ENCODE results near the gene HIGD2A.

HIGD2A gene

DNA sequence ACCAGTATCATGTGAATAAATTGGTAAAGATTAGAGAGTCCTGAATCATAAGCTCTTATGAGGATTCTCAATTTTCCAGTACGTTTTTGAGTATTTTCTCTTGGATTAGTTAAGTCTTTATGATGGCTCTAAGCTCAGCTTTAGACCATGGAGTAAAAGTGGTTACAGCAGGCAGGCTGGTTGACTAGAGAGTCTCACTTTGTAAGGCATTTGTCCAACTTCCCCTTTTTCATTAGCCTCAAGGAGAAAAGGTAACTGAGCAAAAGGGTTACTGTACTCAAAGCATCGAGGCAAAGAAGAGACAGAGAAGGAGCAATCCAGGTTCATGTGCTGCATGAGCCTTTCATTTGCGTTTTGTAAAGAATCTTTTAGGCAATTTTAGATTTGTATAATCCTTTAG is 8.7 kb upstream of the HIGD2A start:
- H3K79me2 ChIP-seq (ENCODE audit: insufficient read depth, low read length) = peaks cover 4% of the 10 kb centered on the region
- H3K9ac ChIP-seq (ENCODE audit: low read length) = no peak overlapping the region
- no peaks in the 10 kb centered on the region for H4K20me1 ChIP-seq (ENCODE audit: low read depth, low read length)
- H3F3A ChIP-seq (ENCODE audit: insufficient read depth) = peaks cover 7% of the 10 kb centered on the region; the same call in 1 of the 2 replicates
- H3K9me2 ChIP-seq (replicated peaks; ENCODE audit: insufficient read depth, low read length) = no peaks in the 10 kb centered on the region
- H3K27ac ChIP-seq (ENCODE audit: low read depth, low read length) = no peak overlapping the region
- H3K27me3 ChIP-seq (ENCODE audit: low read length) = no peaks in the 10 kb centered on the region
- H3K4me3 ChIP-seq (ENCODE audit: insufficient read depth, low read length, poor library complexity, severe bottlenecking) = no peak overlapping the region
- no peak for TF ChIP-seq EZH2phosphoT487 (conservative IDR thresholded peaks at IDR 0.05; ENCODE audit: low read length)
- TF ChIP-seq, protein P1, sequence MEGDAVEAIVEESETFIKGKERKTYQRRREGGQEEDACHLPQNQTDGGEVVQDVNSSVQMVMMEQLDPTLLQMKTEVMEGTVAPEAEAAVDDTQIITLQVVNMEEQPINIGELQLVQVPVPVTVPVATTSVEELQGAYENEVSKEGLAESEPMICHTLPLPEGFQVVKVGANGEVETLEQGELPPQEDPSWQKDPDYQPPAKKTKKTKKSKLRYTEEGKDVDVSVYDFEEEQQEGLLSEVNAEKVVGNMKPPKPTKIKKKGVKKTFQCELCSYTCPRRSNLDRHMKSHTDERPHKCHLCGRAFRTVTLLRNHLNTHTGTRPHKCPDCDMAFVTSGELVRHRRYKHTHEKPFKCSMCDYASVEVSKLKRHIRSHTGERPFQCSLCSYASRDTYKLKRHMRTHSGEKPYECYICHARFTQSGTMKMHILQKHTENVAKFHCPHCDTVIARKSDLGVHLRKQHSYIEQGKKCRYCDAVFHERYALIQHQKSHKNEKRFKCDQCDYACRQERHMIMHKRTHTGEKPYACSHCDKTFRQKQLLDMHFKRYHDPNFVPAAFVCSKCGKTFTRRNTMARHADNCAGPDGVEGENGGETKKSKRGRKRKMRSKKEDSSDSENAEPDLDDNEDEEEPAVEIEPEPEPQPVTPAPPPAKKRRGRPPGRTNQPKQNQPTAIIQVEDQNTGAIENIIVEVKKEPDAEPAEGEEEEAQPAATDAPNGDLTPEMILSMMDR (IDR thresholded peaks at IDR 0.05; ENCODE audit: insufficient read depth, low read length, poor library complexity, severe bottlenecking) = no peak
- no peaks in the 10 kb centered on the region; the same call in 1 of the 2 replicates for H3K36me3 ChIP-seq (ENCODE audit: low read length)
- H2AFZ ChIP-seq (ENCODE audit: low read depth, low read length, severe bottlenecking) = no peak overlapping the region
- H3K4me2 ChIP-seq (ENCODE audit: low read depth, low read length, poor library complexity, severe bottlenecking) = no peak overlapping the region
- H3K9me3 ChIP-seq (ENCODE audit: insufficient read depth, low read length) = no peaks in the 10 kb centered on the region

DNA sequence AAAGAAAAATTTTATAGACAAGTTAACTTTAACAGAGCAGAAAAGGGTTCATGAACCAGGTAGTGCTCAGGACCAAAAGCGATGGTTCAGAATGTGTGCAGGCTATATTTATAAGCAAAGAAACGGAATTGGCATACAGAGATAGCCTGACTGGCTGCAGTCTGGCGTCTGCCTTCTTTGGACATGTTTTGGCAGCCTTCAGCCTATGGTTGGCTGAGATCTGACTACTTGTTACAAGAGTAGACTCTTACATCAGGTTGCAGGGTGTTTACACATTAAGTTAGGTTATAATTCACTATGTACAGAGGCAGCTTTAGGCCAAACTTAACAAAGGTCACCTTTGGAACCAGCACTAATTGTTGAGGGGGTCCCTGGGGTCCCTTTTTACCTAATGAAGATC is 7.1 kb upstream of the HIGD2A start:
- Histone ChIP-seq H3K4me2 (ENCODE audit: low read depth, low read length, poor library complexity, severe bottlenecking) (no peak overlapping the region), H3K9me3 (ENCODE audit: insufficient read depth, low read length) (no peaks in the 10 kb centered on the region), H3K9ac (ENCODE audit: low read length) (no peak overlapping the region), H3F3A (ENCODE audit: insufficient read depth) (peaks cover 9% of the 10 kb centered on the region; the same call in 1 of the 2 replicates), H2AFZ (ENCODE audit: low read depth, low read length, severe bottlenecking) (no peak overlapping the region), H3K4me3 (ENCODE audit: insufficient read depth, low read length, poor library complexity, severe bottlenecking) (no peak overlapping the region), H3K79me2 (ENCODE audit: insufficient read depth, low read length) (peaks cover 20% of the 10 kb centered on the region), H4K20me1 (ENCODE audit: low read depth, low read length) (peaks cover 8% of the 10 kb centered on the region; the same call in 1 of the 2 replicates), H3K27me3 (ENCODE audit: low read length) (no peaks in the 10 kb centered on the region), H3K27ac (ENCODE audit: low read depth, low read length) (no peak overlapping the region), H3K36me3 (ENCODE audit: low read length) (peaks cover 8% of the 10 kb centered on the region), H3K9me2 (replicated peaks; ENCODE audit: insufficient read depth, low read length) (no peaks in the 10 kb centered on the region)
- TF ChIP-seq, protein P1 (IDR thresholded peaks at IDR 0.05; ENCODE audit: insufficient read depth, low read length, poor library complexity, severe bottlenecking) = no peak
- no peak for TF ChIP-seq EZH2phosphoT487 (conservative IDR thresholded peaks at IDR 0.05; ENCODE audit: low read length)

DNA sequence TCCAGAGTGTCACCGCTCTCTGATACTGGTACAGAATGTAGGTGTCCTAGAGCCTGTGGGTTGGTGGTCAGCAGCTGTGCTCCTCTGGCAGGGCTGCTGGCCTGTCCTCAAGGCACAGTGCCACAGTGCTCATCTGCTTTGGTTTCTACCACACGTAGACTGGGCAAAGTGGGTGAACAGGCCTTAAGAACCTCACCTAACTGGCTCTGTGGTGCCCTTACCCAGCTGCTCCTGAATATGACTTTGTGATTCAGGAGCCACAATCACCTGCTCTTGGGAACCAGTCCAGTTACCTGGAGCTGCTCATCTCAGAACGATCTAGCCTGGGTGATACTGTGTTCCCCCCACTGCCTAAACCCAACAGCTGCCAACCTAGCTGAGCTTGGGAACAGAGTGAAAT is 6.6 kb upstream of the HIGD2A start:
- Histone ChIP-seq H3F3A (ENCODE audit: insufficient read depth) (peaks cover 10% of the 10 kb centered on the region; the same call in 1 of the 2 replicates), H3K4me2 (ENCODE audit: low read depth, low read length, poor library complexity, severe bottlenecking) (no peak overlapping the region), H2AFZ (ENCODE audit: low read depth, low read length, severe bottlenecking) (no peak overlapping the region), H3K27me3 (ENCODE audit: low read length) (no peaks in the 10 kb centered on the region), H3K79me2 (ENCODE audit: insufficient read depth, low read length) (peaks cover 25% of the 10 kb centered on the region), H3K27ac (ENCODE audit: low read depth, low read length) (no peak overlapping the region), H3K4me3 (ENCODE audit: insufficient read depth, low read length, poor library complexity, severe bottlenecking) (no peak overlapping the region), H3K9me3 (ENCODE audit: insufficient read depth, low read length) (no peaks in the 10 kb centered on the region), H4K20me1 (ENCODE audit: low read depth, low read length) (peaks cover 8% of the 10 kb centered on the region; the same call in 1 of the 2 replicates), H3K9me2 (replicated peaks; ENCODE audit: insufficient read depth, low read length) (no peaks in the 10 kb centered on the region), H3K9ac (ENCODE audit: low read length) (no peak overlapping the region), H3K36me3 (ENCODE audit: low read length) (peaks cover 12% of the 10 kb centered on the region)
- TF ChIP-seq, protein P1 (IDR thresholded peaks at IDR 0.05; ENCODE audit: insufficient read depth, low read length, poor library complexity, severe bottlenecking) = no peak

Measured in SU-DHL-6 (cell line).